Measurements from ENCODE around the gene TMEM106A.

DNA sequence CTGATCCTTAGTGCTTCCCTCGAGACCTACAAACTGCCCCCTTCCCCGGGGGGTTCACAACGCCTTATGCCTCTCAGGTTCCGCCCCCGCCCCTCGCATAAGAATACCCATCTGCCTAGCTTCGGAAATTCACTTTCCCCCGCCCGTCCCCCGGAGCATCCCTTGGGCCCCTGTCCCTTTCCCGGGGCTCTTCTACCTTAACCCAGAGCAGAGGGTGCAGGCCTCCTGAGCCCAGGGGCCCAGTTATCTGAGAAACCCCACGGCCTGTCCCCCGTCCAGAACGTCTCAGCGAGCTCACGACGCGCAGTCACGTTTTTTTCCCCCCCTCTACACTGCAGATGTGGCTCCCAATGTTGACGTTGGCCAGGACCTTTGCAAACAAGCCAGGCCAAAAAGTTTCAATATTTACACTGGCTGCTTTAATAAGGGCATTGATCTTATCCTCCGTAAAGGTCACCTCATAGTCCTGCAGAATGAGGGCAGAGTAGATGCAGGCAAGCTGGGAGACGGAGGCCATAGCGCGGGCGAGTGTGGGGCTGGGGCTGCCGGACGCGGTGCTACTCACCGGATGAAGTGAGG lies 42.0 kb upstream of the TMEM106A start:
- TF ChIP-seq POLR2A (IDR thresholded peaks at IDR 0.05), result no peak
- TF ChIP-seq, protein P1, sequence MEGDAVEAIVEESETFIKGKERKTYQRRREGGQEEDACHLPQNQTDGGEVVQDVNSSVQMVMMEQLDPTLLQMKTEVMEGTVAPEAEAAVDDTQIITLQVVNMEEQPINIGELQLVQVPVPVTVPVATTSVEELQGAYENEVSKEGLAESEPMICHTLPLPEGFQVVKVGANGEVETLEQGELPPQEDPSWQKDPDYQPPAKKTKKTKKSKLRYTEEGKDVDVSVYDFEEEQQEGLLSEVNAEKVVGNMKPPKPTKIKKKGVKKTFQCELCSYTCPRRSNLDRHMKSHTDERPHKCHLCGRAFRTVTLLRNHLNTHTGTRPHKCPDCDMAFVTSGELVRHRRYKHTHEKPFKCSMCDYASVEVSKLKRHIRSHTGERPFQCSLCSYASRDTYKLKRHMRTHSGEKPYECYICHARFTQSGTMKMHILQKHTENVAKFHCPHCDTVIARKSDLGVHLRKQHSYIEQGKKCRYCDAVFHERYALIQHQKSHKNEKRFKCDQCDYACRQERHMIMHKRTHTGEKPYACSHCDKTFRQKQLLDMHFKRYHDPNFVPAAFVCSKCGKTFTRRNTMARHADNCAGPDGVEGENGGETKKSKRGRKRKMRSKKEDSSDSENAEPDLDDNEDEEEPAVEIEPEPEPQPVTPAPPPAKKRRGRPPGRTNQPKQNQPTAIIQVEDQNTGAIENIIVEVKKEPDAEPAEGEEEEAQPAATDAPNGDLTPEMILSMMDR (IDR thresholded peaks at IDR 0.05), result no peak

Measured in esophagus squamous epithelium (tissue), 4 donors.